HuH-7.5 (cell line): ENCODE measurements around the gene GPATCH8.
"Not testable (repeated sequence)": the region's sequence is repeated elsewhere in the genome, so short reads cannot be mapped to it uniquely, and the experiment has no call there.

Source experiments
- DNase-seq: peaks from one replicate; pipeline ENCODE4 v3.0.0; 2011; ENCODE audit warnings: low spot score

GPATCH8 gene

GRCh38 chr17:44527102-44527501 lies 23.9 kb upstream of the GPATCH8 start:
- no peak for DNase-seq

- no peak for DNase-seq
These were observed 20.4 kb upstream of the GPATCH8 start for GRCh38 chr17:44523672-44523972.

GRCh38 chr17:44522883-44523671 lies 19.9 kb upstream of the GPATCH8 start:
- DNase-seq, result peak; percentile 82

- no peak for DNase-seq
These were observed 14.8 kb upstream of the GPATCH8 start for GRCh38 chr17:44518032-44518431.

GRCh38 chr17:44511241-44512134 lies 8.3 kb upstream of the GPATCH8 start:
- DNase-seq, result not testable (repeated sequence)

- DNase-seq, result not testable (repeated sequence)
These were observed 3.9 kb upstream of the GPATCH8 start for GRCh38 chr17:44506939-44507604.

GRCh38 chr17:44502598-44503146 lies 534 bp downstream of the GPATCH8 start:
- peak; percentile 23 for DNase-seq

- DNase-seq, result no peak
These were observed 1.3 kb downstream of the GPATCH8 start for GRCh38 chr17:44501866-44502375.

- no peak for DNase-seq
These were observed 3.5 kb downstream of the GPATCH8 start for GRCh38 chr17:44499722-44500121.

- no peak for DNase-seq
These were observed 6.4 kb downstream of the GPATCH8 start for GRCh38 chr17:44496815-44497214.

GRCh38 chr17:44493339-44493738 lies 9.9 kb downstream of the GPATCH8 start:
- no peak for DNase-seq

- DNase-seq, result no peak
These were observed 10.4 kb downstream of the GPATCH8 start for GRCh38 chr17:44492706-44493272.

GRCh38 chr17:44489581-44489980 lies 13.6 kb downstream of the GPATCH8 start:
- no peak for DNase-seq

- DNase-seq, result no peak
These were observed 16.0 kb downstream of the GPATCH8 start for GRCh38 chr17:44487170-44487569.

- DNase-seq, result no peak
These were observed 29.8 kb downstream of the GPATCH8 start for GRCh38 chr17:44473367-44473766.

- DNase-seq, result no peak
These were observed 33.5 kb downstream of the GPATCH8 start for GRCh38 chr17:44469676-44470075.

GRCh38 chr17:44467108-44467507 lies 36.1 kb downstream of the GPATCH8 start:
- DNase-seq, result no peak

GRCh38 chr17:44466339-44466738 lies 36.9 kb downstream of the GPATCH8 start:
- DNase-seq, result no peak

- no peak for DNase-seq
These were observed 37.3 kb downstream of the GPATCH8 start for GRCh38 chr17:44465897-44466296.

- DNase-seq, result no peak
These were observed 37.9 kb downstream of the GPATCH8 start for GRCh38 chr17:44465276-44465675.

GRCh38 chr17:44464037-44464436 lies 39.2 kb downstream of the GPATCH8 start:
- DNase-seq, result no peak

- no peak for DNase-seq
These were observed 51.4 kb downstream of the GPATCH8 start for GRCh38 chr17:44451832-44452231.
